ENCODE data around the gene IL17REL. TPM values are rescaled to one million over a fixed set of nuclear protein-coding genes. Genes with fewer than 3 reads are reported as not detected.

Gene IL17REL
- total and polyA plus RNA-seq, 5 donors from 2014 or later = 0.07 to 0.57 TPM; not detected in 3

DNA sequence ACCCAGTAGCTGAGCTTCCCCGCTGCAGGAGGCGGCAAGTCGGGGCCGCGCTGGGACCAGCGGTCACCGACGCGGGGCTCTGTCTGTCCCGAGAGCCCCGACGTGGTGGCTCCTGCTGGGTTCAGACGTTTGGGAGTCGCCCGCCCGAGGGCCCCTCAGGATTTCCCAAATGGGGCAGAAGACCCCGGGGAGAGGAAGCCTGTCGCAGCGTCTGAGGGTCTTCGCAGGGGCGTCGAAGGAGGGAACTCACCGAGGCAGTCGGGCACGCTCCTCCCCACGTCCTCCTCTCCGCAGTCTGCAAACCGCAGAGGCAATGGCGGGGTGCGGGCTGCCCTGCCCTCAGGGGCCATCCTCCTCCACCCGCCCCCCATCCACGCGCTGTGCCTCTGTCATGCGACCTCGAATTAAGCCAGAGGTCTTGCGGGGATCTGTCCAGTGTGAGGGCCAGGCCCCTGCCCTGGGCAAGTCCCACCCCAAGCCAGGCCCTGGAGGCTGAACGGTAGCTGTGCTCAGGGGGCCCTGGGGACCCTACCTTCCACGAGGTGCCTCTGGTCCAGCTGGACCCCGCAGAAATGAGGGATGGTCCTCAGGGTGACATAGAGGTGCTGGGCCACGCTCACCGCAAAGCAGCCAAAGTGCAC lies 12.5 kb downstream of the IL17REL start:
- Histone ChIP-seq H3K4me3 (ENCODE audit: low read depth, low read length) (no peak overlapping the region), H3K4me1 (ENCODE audit: control insufficient read depth, insufficient read depth, low read length, poor library complexity, severe bottlenecking) (no peaks in the 10 kb centered on the region), H3K27me3 (ENCODE audit: control insufficient read depth, insufficient read depth, low read length) (no peaks in the 10 kb centered on the region), H3K36me3 (ENCODE audit: control insufficient read depth, insufficient read depth, low read length) (no peaks in the 10 kb centered on the region), H3K27ac (ENCODE audit: insufficient read depth, low read length, poor library complexity, severe bottlenecking) (no peak overlapping the region), H3K9me3 (ENCODE audit: control insufficient read depth in 2 of 2, low read length in 2 of 2) (no peaks in the 10 kb centered on the region)
- Mint-ChIP-seq H3K27ac (no peak overlapping the region), H3K9me3 (no peaks in the 10 kb centered on the region), H3K4me3 (no peak overlapping the region), H3K27me3 (peaks cover 10% of the 10 kb centered on the region), H3K36me3 (no peaks in the 10 kb centered on the region), H3K4me1 (peaks cover 0 to 9% (median 0%) of the 10 kb centered on the region in 4 donors)
- ATAC-seq (ENCODE audit: low read depth in 2 of 2) (no peak), DNase-seq (no peak)

DNA sequence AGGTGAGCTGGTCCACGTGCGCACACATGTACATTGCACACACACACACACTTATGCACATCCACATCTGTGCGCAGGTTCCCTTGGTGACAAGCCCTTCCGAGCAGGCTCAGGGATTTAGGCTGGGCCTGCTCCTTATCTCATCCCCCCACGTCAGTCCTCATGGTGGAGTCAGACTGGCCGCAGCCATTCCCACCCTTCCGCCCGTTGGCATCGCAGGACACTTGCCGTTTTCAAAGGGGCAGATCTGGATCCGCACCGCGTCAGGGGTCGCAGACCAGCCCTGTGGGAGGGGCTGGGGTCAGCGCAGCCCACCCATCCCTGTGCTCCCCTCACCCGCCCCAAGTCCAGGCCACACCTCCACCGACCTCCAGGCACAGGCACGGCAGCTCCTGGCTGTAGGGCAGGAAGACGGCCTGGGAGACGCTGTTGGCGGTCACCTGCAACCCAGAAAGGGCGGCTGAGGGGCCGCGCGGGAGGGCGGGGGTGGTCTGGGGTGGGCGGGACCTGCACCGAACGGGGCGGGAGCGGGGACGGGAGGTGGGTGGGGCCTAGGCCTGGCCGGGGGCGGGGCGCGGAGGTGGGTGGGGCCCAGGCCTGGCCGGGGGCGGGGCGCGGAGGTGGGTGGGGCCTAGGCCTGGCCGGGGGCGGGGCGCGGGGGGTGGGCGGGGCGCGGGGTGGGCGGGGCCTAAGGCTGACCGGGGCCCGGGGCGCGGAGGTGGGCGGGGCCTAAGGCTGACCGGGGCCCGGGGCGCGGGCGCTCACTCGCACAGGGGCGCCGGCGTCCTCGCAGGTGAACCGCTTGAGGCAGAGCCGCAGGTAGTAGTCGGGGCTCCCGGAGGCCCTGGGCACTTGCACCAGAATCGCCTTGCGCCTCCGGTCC lies 13.3 kb downstream of the IL17REL start:
- H3K4me1 Mint-ChIP-seq = peaks cover 0 to 9% (median 0%) of the 10 kb centered on the region in 4 donors
- ATAC-seq (ENCODE audit: low read depth in 2 of 2) (peak; percentile 31 to 42), DNase-seq (no peak)
- no peaks in the 10 kb centered on the region for H3K9me3 ChIP-seq (ENCODE audit: control insufficient read depth in 2 of 2, low read length in 2 of 2)
- H3K4me3 Mint-ChIP-seq = peak overlapping the region in 1 of 4 donors; percentile 24
- no peak overlapping the region for H3K4me3 ChIP-seq (ENCODE audit: low read depth, low read length)
- H3K36me3 ChIP-seq (ENCODE audit: control insufficient read depth, insufficient read depth, low read length) = no peaks in the 10 kb centered on the region
- no peaks in the 10 kb centered on the region for H3K9me3 Mint-ChIP-seq
- no peaks in the 10 kb centered on the region for H3K4me1 ChIP-seq (ENCODE audit: control insufficient read depth, insufficient read depth, low read length, poor library complexity, severe bottlenecking)
- peaks cover 10% of the 10 kb centered on the region for H3K27me3 Mint-ChIP-seq
- no peak overlapping the region for H3K27ac ChIP-seq (ENCODE audit: insufficient read depth, low read length, poor library complexity, severe bottlenecking)
- no peaks in the 10 kb centered on the region for H3K27me3 ChIP-seq (ENCODE audit: control insufficient read depth, insufficient read depth, low read length)
- peak overlapping the region in 1 of 3 donors; percentile 88 for H3K27ac Mint-ChIP-seq
- no peaks in the 10 kb centered on the region for H3K36me3 Mint-ChIP-seq

DNA sequence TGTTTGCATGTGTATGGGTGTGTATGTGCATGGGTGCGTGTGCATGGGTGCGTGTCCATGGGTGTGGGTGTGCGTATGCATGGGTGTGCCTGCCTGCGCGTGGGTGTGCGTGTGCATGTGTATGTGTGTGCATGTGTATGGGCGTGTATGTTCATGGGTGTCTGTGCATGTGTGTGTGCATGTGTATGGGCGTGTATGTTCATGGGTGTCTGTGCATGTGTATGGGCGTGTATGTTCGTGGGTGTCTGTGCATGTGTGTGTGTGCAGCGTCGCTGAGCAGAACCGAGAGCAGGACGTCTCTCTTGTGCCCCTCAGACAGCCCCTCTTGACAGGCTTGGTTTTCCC lies 13.9 kb downstream of the IL17REL start:
- no peaks in the 10 kb centered on the region for H3K36me3 Mint-ChIP-seq

DNA sequence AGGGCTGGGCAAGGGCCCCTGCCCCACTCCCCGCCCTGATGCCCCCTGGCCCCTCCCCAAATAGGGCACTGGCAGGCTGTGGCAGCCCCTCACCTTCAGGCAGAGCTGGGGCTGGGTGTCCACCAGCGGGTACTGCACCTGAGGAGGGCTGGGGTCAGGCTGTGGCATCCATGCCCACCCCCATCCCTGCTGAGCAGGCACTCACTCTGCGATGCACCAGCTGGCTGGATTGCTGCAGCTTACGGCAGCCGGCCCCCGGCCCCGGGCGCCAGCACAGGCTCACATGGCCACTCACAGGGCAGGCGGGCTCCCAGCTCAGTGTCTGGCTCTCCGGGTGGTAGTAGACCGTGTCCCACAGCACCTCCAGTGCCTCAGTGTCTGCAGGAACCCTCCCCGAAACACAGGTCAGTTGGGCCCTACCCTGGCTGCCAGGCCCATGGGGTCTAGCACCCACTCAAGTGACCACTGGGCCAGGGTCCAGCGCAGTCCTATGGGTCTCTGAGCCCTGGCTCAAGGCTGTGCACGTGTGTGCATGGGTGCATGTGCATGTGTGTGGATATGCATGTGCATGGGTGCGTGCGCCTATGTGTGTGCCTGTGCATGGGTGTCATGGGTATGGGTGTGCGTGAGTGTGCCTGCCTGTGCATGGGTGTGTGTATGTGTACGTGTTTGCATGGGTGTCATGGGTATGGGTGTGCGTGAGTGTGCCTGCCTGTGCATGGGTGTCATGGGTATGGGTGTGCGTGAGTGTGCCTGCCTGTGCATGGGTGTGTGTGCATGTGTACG lies 14.4 kb downstream of the IL17REL start:
- H3K36me3 Mint-ChIP-seq = no peaks in the 10 kb centered on the region
- ATAC-seq (ENCODE audit: low read depth in 2 of 2) = no peak
- Histone ChIP-seq H3K4me1 (ENCODE audit: control insufficient read depth, insufficient read depth, low read length, poor library complexity, severe bottlenecking) (peaks cover 3% of the 10 kb centered on the region), H3K27ac (ENCODE audit: insufficient read depth, low read length, poor library complexity, severe bottlenecking) (no peak overlapping the region), H3K9me3 (ENCODE audit: control insufficient read depth in 2 of 2, low read length in 2 of 2) (no peaks in the 10 kb centered on the region), H3K4me3 (ENCODE audit: low read depth, low read length) (no peak overlapping the region), H3K27me3 (ENCODE audit: control insufficient read depth, insufficient read depth, low read length) (no peaks in the 10 kb centered on the region), H3K36me3 (ENCODE audit: control insufficient read depth, insufficient read depth, low read length) (no peaks in the 10 kb centered on the region)
- H3K4me1 Mint-ChIP-seq = peaks cover 0 to 14% (median 4%) of the 10 kb centered on the region in 4 donors
- peaks cover 5% of the 10 kb centered on the region for H3K27me3 Mint-ChIP-seq
- peak overlapping the region in 2 of 4 donors; percentile 12 to 22 for H3K4me3 Mint-ChIP-seq
- H3K9me3 Mint-ChIP-seq = peaks cover 0 to 1% (median 0%) of the 10 kb centered on the region in 7 donors
- no peak for DNase-seq
- peak overlapping the region in 1 of 3 donors; percentile 8 for H3K27ac Mint-ChIP-seq

More for the DNA sequence above, 13.9 kb downstream of the IL17REL start:
- H3K4me3 ChIP-seq (ENCODE audit: low read depth, low read length) = no peak overlapping the region
- DNase-seq (no peak), ATAC-seq (ENCODE audit: low read depth in 2 of 2) (no peak)
- Mint-ChIP-seq H3K4me3 (peak overlapping the region in 2 of 4 donors; percentile 12 to 22), H3K9me3 (peaks cover 0 to 1% (median 0%) of the 10 kb centered on the region in 7 donors), H3K4me1 (peaks cover 0 to 11% (median 0%) of the 10 kb centered on the region in 4 donors), H3K27me3 (peaks cover 5% of the 10 kb centered on the region), H3K27ac (peak overlapping the region; percentile 8 to 88 (median 32))
- no peaks in the 10 kb centered on the region for H3K27me3 ChIP-seq (ENCODE audit: control insufficient read depth, insufficient read depth, low read length)
- H3K36me3 ChIP-seq (ENCODE audit: control insufficient read depth, insufficient read depth, low read length) = no peaks in the 10 kb centered on the region
- H3K4me1 ChIP-seq (ENCODE audit: control insufficient read depth, insufficient read depth, low read length, poor library complexity, severe bottlenecking) = no peaks in the 10 kb centered on the region
- H3K27ac ChIP-seq (ENCODE audit: insufficient read depth, low read length, poor library complexity, severe bottlenecking) = no peak overlapping the region
- H3K9me3 ChIP-seq (ENCODE audit: control insufficient read depth in 2 of 2, low read length in 2 of 2) = no peaks in the 10 kb centered on the region

DNA sequence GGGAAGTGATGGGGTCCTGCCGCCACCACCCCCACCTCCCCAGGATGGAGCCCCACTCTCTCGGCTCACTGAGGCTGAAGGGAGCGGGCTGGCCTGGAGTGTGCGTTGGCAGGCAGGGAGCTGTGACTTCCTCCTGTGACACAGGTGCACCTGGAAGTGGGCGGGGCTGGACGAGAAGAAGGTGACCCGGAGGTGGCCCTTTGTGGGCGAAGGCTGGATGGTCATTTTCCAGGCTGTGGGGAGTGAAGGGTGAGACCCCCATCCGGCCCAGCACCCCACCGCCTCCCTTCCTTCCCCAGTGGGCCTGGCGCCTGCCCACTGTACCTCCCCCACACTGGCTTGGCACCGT lies 15.3 kb downstream of the IL17REL start:
- Histone ChIP-seq H3K4me3 (ENCODE audit: low read depth, low read length) (no peak overlapping the region), H3K4me1 (ENCODE audit: control insufficient read depth, insufficient read depth, low read length, poor library complexity, severe bottlenecking) (peaks cover 5% of the 10 kb centered on the region), H3K36me3 (ENCODE audit: control insufficient read depth, insufficient read depth, low read length) (no peaks in the 10 kb centered on the region), H3K27me3 (ENCODE audit: control insufficient read depth, insufficient read depth, low read length) (no peaks in the 10 kb centered on the region), H3K9me3 (ENCODE audit: control insufficient read depth in 2 of 2, low read length in 2 of 2) (no peaks in the 10 kb centered on the region), H3K27ac (ENCODE audit: insufficient read depth, low read length, poor library complexity, severe bottlenecking) (no peak overlapping the region)
- Mint-ChIP-seq H3K4me3 (no peak overlapping the region), H3K27ac (no peak overlapping the region), H3K4me1 (peaks cover 0 to 19% (median 5%) of the 10 kb centered on the region in 4 donors), H3K9me3 (peaks cover 0 to 2% (median 0%) of the 10 kb centered on the region in 7 donors), H3K27me3 (peaks cover 5% of the 10 kb centered on the region), H3K36me3 (no peaks in the 10 kb centered on the region)
- DNase-seq (no peak), ATAC-seq (ENCODE audit: low read depth in 2 of 2) (no peak)

DNA sequence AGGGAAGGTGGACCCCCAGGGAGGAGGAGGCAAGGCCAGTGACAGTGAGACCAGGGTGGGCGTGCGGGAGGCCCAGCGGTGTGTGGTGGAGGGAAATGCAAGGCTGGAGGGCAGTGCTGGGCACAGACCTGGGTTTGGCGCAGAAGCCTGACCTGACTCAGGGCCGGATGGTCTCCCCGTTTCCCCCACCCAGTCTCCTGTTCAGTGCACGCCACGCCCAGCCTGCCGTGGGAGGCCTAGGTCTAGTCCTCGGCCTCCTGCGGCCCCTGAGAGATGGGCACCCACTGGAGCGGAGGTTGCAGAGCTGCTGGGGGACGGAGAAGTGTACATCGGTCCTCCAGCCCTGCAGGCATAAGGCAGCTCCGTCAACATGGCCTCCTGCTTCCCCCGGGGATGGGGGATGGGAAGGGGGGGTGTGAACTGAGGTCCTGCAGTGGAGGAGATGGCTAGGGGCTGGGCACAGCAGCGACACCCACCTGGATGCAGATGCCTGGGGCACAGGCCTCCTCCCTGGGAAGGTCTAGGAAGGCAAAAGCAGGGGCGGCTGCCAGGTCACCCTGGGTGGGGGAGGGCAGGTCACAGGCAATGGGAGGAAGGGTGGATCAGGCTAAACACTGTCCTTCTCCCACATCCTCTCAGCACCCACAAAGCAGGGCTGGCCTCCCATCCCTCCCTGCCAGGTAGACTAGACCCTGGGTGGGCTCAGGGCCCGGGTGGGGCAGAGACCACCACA lies 15.9 kb downstream of the IL17REL start:
- ATAC-seq (ENCODE audit: low read depth in 2 of 2) (no peak), DNase-seq (no peak)
- Mint-ChIP-seq H3K27me3 (peaks cover 5% of the 10 kb centered on the region), H3K36me3 (no peaks in the 10 kb centered on the region), H3K4me1 (peaks cover 0 to 19% (median 5%) of the 10 kb centered on the region in 4 donors), H3K4me3 (no peak overlapping the region), H3K27ac (no peak overlapping the region), H3K9me3 (peaks cover 0 to 4% (median 0%) of the 10 kb centered on the region in 7 donors)
- Histone ChIP-seq H3K36me3 (ENCODE audit: control insufficient read depth, insufficient read depth, low read length) (no peaks in the 10 kb centered on the region), H3K4me3 (ENCODE audit: low read depth, low read length) (no peak overlapping the region), H3K9me3 (ENCODE audit: control insufficient read depth in 2 of 2, low read length in 2 of 2) (no peaks in the 10 kb centered on the region), H3K27ac (ENCODE audit: insufficient read depth, low read length, poor library complexity, severe bottlenecking) (no peak overlapping the region), H3K27me3 (ENCODE audit: control insufficient read depth, insufficient read depth, low read length) (no peaks in the 10 kb centered on the region), H3K4me1 (ENCODE audit: control insufficient read depth, insufficient read depth, low read length, poor library complexity, severe bottlenecking) (peaks cover 5% of the 10 kb centered on the region)

DNA sequence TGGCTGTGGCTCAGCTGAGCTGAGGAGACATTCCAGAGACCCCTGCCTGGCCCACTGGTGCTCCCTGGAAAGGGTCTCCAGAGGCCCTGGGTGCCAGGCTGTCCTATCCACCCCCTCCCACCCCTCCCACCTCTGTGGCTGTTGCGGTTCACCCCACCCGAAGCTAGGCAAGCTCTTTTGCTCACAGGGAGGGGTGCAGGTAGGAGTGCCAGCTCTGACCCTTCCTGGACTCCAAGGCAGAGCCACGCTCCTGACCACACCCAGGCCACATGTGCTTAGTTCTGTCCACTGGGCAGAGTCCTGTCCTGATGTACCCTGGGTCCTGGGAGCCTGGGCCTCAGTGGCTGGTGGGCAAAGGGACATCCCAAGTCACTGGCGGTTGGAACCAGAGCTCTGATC lies 16.4 kb downstream of the IL17REL start:
- Histone ChIP-seq H3K9me3 (ENCODE audit: control insufficient read depth in 2 of 2, low read length in 2 of 2) (peaks cover 2 to 4% of the 10 kb centered on the region in 2 experiments), H3K4me1 (ENCODE audit: control insufficient read depth, insufficient read depth, low read length, poor library complexity, severe bottlenecking) (peaks cover 5% of the 10 kb centered on the region), H3K4me3 (ENCODE audit: low read depth, low read length) (no peak overlapping the region), H3K27me3 (ENCODE audit: control insufficient read depth, insufficient read depth, low read length) (no peaks in the 10 kb centered on the region), H3K36me3 (ENCODE audit: control insufficient read depth, insufficient read depth, low read length) (no peaks in the 10 kb centered on the region), H3K27ac (ENCODE audit: insufficient read depth, low read length, poor library complexity, severe bottlenecking) (no peak overlapping the region)
- Mint-ChIP-seq H3K27me3 (peaks cover 3% of the 10 kb centered on the region), H3K4me1 (peaks cover 0 to 19% (median 5%) of the 10 kb centered on the region in 4 donors), H3K4me3 (no peak overlapping the region), H3K27ac (no peak overlapping the region), H3K9me3 (peaks cover 0 to 6% (median under 1%) of the 10 kb centered on the region in 7 donors), H3K36me3 (no peaks in the 10 kb centered on the region)
- DNase-seq = no peak
- no peak for ATAC-seq (ENCODE audit: low read depth in 2 of 2)
